GM12801 (cell line): ENCODE measurements around the gene AKAP13.

Source experiments
- TF ChIP-seq, protein P1 (sequence below): IDR thresholded peaks from one replicate; pipeline ENCODE4 v1.5.1; 2011; ENCODE audit warnings: control low read depth; ENCODE audit not compliant: insufficient read length; ENCODE audit errors: extremely low read depth

AKAP13 gene

DNA sequence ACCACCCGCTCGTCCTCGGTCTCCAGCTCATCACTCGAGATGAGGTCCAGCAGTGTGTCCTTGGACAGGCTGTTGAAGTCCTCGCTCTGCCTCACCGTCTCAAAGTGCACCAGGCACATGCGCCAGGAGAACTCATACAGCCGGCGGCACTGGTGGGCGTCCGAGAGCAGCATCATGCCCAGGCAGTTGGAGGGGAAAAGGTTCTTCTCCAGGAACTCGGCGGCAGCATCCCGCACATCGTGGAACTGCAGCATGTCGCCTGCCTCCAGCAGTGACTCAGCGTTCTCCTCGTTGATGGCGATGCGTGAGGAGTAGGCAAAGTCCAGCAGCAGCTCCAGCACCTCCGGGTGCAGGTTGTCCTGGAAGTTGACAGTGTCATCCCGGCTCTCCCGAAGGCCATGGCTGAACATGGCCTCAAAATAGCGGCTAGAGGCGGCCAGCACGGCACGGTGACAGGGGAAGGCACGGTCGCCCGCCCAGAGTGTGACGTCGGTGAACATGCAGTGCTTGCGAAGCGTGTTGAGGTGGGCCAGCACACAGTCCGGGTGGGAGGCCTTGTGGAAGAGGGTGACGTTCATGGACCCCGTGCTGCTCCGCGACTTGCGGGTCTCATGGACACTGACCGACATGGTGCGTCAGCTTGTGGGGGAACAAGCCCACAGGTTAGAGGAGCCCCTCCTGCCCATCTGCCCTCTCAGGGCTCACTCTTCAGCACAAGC, 388.9 kb downstream of the AKAP13 start:
- TF ChIP-seq, protein P1, sequence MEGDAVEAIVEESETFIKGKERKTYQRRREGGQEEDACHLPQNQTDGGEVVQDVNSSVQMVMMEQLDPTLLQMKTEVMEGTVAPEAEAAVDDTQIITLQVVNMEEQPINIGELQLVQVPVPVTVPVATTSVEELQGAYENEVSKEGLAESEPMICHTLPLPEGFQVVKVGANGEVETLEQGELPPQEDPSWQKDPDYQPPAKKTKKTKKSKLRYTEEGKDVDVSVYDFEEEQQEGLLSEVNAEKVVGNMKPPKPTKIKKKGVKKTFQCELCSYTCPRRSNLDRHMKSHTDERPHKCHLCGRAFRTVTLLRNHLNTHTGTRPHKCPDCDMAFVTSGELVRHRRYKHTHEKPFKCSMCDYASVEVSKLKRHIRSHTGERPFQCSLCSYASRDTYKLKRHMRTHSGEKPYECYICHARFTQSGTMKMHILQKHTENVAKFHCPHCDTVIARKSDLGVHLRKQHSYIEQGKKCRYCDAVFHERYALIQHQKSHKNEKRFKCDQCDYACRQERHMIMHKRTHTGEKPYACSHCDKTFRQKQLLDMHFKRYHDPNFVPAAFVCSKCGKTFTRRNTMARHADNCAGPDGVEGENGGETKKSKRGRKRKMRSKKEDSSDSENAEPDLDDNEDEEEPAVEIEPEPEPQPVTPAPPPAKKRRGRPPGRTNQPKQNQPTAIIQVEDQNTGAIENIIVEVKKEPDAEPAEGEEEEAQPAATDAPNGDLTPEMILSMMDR: no peak

DNA sequence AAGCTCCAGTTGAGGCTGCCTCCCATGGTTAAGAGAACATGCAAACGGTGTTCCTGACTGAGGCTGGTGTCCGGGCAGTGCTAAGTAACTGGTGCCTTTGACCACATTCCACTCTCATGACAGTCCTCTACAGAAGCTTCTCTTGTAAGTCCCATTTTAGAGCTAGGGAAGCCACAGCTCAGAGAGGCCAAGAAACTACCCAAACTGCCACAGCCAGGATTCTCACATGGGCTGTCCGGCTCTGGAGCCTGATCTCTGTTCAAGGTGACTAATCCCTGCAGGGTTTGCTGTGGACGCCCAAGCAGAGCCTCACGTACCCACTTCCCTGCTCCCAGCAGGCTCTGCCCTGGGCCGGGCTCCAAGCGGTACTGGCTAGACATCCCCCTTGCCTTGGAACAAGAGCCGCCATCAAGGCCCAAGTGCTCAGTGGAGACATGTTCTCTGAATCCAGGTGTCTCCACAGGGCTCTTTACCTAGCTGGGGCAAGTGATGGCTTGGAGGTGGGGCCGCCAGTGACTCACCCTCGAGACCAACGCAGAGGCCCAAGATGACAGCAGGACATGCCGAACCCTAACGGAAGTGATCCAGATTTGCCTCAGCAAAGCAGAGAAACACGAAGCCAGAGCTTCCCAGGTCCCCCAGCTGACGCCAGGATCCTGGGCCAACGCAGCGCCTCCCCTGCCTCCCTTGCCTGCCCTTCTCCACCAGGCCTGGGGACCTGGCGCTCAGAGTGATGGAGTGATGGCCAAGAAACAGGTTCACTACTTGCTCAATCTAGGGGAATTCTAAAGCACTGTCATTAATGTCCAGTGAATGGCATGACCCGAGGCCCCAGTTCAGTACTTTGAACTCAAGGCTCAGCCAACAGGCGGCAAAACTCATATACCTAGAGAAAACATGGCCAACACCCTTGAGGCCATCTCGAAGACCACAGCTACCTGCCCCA, 390.0 kb downstream of the AKAP13 start:
- TF ChIP-seq, protein P1: no peak

DNA sequence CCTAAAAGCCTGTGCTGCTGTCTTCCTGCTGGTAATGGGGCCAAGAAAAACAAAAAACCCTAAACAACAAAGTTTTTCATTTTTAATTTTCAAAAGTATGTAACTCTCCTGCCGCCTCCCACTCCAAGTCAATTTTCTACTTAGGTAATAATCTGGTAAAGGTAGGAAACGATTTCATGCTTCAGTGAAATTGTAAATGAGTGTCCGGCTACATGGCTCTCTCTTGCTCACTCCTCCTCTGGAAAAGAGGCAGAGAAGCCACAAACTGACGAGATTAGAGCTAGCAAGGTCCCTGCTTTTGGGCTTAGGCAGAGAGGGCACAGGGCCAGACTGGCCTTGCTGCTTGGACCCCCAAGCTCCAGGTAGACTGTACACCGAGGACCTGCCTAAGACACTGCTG, 390.9 kb downstream of the AKAP13 start:
- TF ChIP-seq, protein P1: no peak

DNA sequence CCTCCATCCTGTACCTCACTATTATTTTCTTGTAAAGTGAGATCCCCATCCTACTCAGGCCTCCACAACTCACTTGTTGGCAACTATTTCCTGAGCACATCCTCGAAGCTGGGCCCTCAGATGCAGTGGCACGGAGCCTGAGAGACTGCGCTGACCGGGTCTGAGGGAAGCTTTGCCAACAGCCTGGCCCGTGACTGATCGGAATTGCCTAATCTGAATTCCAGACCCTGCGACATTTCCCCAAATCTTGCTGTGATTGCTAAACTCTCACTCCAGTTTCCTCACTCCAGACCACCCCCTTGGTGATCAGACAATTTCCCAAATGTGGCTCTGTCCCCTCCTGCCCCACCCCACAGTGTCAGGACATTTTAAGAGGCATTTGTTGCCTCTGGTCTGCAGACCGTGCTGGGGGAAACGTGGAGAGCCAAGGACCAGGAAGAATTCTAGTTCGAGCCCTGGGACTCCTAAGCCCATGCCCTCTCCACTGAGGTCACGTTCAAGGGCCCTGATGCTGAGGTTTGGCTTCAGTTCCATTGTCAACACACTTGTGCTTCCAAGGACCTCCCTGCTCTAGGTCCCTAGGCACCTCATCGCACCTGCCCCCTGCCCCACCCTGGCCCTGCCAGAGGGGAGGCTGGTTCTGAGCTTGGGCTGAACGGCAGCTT, 391.5 kb downstream of the AKAP13 start:
- TF ChIP-seq, protein P1: no peak

DNA sequence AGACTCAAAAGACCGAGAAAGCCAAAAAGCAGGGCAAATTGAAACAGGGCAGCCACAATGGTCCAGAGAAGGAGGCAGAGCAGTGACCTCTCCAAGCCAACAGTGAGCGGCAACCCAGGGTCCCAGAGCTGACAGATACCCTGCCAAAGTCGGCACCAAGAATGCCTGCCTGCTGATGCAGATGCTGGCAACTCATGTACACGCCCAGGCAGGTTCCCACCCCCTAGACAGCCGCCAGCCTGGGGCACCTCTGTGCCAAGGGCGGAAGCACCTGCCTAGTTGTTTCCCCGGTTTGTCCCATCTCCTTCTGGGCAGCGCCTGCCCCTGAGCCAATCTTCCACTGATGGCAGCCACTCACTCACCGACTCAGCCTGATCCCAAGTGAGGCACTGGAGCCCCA, 392.3 kb downstream of the AKAP13 start:
- TF ChIP-seq, protein P1: no peak

DNA sequence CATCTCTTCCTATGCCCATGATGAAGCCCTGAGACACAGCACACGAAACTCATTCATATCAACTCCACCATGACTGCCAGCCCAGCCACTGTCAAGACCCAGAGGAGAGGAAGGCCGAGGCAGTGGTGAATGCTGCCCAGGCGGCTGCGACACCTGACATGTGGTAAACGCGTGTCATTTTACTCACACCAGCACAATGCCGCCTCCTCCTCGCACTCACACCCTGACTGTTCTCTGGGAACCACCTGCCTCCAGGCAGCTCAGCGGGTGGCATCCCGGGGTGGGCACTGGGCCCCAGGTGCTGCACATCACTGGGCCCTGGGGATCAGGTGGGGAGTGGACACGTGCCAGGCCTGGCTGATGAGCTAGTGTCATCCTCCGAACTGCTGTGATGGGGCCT, 392.8 kb downstream of the AKAP13 start:
- TF ChIP-seq, protein P1: no peak

DNA sequence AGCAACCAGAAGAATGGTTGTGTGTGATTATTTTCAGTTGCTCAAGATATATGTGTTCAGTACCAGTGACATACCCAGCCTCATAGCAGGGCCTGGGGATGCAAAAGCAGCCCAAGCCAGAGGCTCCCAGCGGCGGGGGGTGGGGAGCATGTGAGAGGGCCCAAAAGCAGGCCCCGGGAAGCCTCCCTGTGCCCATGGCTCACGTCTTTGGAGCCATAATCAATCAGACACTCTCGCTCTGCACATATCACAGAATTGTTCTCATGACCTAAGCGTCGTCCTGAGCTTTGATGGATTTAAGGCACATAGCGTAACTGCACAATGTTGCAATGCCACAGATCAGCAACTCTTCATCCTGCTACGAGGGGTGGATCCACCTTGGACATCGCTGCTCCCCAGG, 393.6 kb downstream of the AKAP13 start:
- TF ChIP-seq, protein P1: no peak
